ENCODE results near the gene FKBP1B.

Gene FKBP1B

DNA sequence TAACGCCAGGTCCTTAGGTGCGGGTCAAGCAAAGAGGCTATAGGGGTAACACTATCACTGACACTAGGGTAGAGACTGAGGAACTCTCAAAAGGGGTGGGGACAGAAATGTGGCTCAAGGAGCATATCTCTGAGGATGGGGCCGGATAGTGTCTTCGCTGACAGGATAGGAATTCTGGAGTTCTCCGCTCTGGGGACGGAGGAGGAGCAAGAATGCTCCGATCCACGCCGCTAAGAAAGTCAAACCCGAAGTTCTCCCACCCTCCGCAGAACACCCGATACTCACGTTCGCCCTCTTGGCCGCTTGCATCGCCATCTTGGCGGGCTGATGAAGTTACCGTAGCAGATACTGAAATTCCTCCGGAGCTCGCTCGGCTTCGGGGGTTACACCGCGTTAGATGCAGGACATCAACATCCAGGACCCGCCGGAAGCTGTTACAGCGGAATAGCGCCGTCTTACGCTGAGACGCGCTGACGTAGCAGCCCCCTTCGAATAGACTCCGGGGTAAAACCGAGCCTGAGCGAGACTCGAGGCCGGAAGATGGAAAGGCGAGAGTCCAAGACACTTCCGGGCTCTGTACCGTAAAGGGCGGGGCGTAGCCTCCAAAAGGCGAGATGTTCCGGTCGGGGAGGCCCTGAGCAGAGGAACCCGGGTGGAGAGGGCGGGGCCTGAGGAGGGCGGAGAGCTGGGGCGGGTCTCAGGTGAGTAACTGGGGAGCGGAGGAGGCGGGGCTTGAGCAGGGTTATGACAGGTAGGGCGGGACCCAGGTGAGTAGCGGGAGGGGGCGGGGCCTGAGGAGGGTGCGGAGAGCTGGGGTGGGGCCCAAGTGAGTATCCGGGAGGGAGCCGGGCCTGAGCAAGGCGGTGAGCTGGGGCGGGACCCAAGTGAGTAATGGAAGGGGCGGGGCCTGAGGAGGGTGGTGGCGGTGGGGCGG is 26.6 kb downstream of the FKBP1B start, which contains the start of gene SF3B6:
TSS of gene SF3B6 (minus strand) at position 412 of the 934 bp plus-strand sequence. CDS start at position 315, 97 bp downstream.
- no peaks in the 10 kb centered on the region for H3K9me2 ChIP-seq (ENCODE audit: low read depth, low read length)
- no peaks in the 10 kb centered on the region for H3K27me3 ChIP-seq (ENCODE audit: insufficient read depth, low read length)
- H3K36me3 ChIP-seq (ENCODE audit: insufficient read depth, low read length): peaks cover 18% of the 10 kb centered on the region; the same call in 1 of the 2 replicates
- H3K79me2 ChIP-seq (ENCODE audit: insufficient read depth, low read length): peaks cover 10% of the 10 kb centered on the region
- TF ChIP-seq, protein P1, sequence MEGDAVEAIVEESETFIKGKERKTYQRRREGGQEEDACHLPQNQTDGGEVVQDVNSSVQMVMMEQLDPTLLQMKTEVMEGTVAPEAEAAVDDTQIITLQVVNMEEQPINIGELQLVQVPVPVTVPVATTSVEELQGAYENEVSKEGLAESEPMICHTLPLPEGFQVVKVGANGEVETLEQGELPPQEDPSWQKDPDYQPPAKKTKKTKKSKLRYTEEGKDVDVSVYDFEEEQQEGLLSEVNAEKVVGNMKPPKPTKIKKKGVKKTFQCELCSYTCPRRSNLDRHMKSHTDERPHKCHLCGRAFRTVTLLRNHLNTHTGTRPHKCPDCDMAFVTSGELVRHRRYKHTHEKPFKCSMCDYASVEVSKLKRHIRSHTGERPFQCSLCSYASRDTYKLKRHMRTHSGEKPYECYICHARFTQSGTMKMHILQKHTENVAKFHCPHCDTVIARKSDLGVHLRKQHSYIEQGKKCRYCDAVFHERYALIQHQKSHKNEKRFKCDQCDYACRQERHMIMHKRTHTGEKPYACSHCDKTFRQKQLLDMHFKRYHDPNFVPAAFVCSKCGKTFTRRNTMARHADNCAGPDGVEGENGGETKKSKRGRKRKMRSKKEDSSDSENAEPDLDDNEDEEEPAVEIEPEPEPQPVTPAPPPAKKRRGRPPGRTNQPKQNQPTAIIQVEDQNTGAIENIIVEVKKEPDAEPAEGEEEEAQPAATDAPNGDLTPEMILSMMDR (IDR thresholded peaks at IDR 0.05; ENCODE audit: low read length): no peak
- H3K9ac ChIP-seq (ENCODE audit: low read length): peak within 1 kb of the TSS; percentile 77
- H3K4me1 ChIP-seq (ENCODE audit: insufficient read depth, low read length, severe bottlenecking): peaks cover 21% of the 10 kb centered on the region
- no peaks in the 10 kb centered on the region for H3F3A ChIP-seq (ENCODE audit: insufficient read depth, low read length)
- peak within 1 kb of the TSS; percentile 82 for H3K4me2 ChIP-seq (ENCODE audit: low read length)
- no peaks in the 10 kb centered on the region for H3K9me3 ChIP-seq (ENCODE audit: low read length)
- H3K27ac ChIP-seq (ENCODE audit: low read depth, low read length, poor library complexity, severe bottlenecking): peak within 1 kb of the TSS; percentile 39
- H4K20me1 ChIP-seq (ENCODE audit: insufficient read depth, low read length): no peaks in the 10 kb centered on the region
- H2AFZ ChIP-seq (ENCODE audit: low read length): no peak within 1 kb of the TSS
- H3K4me3 ChIP-seq (ENCODE audit: low read depth, low read length, poor library complexity, severe bottlenecking): peak within 1 kb of the TSS; percentile 78

DNA sequence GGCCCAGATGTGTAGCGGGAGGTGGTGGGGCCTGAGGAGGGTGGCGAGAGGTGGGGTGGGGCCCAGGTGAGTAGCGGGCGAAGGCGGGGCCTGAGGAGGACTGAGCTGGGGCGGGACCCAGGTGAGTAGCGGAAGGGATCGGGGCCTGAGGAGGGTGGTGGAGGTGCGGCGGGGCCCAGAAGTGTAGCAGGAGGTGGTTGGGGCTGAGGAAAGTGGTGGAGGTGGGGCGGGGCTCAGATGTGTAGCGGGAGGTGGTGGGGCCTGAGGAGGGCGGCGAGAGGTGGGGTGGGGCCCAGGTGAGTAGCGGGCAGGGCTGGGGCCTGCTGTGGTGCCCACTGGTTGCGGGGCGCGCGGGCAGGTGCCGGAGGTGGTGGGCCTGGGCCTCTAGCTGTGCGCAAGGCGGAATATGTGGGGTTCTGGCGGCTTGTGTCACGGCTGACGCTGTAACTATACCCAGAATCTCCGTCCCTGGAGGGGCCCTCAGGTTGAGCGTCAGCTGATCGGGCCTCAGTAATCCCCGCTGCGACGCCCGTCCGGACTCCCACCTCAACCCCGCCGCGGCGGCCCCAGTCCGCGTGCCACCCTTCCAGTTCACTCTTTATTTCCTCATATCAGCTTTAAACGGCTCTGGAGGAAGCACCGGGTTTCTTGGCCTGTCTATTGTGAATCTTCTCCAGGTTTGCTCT is 27.5 kb downstream of the FKBP1B start:
- Histone ChIP-seq H3F3A (ENCODE audit: insufficient read depth, low read length) (no peaks in the 10 kb centered on the region), H3K4me2 (ENCODE audit: low read length) (peak overlapping the region; percentile 69), H3K9me3 (ENCODE audit: low read length) (no peaks in the 10 kb centered on the region), H3K36me3 (ENCODE audit: insufficient read depth, low read length) (peaks cover 18% of the 10 kb centered on the region; the same call in 1 of the 2 replicates), H3K4me1 (ENCODE audit: insufficient read depth, low read length, severe bottlenecking) (peaks cover 21% of the 10 kb centered on the region), H3K9ac (ENCODE audit: low read length) (peak overlapping the region; percentile 62), H3K79me2 (ENCODE audit: insufficient read depth, low read length) (peaks cover 10% of the 10 kb centered on the region), H3K27me3 (ENCODE audit: insufficient read depth, low read length) (no peaks in the 10 kb centered on the region), H4K20me1 (ENCODE audit: insufficient read depth, low read length) (no peaks in the 10 kb centered on the region), H3K4me3 (ENCODE audit: low read depth, low read length, poor library complexity, severe bottlenecking) (peak overlapping the region; percentile 78), H3K9me2 (ENCODE audit: low read depth, low read length) (no peaks in the 10 kb centered on the region), H2AFZ (ENCODE audit: low read length) (no peak overlapping the region), H3K27ac (ENCODE audit: low read depth, low read length, poor library complexity, severe bottlenecking) (no peak overlapping the region)
- TF ChIP-seq, protein P1 (IDR thresholded peaks at IDR 0.05; ENCODE audit: low read length): no peak
- no peak for TF ChIP-seq EZH2 (IDR thresholded peaks at IDR 0.05; ENCODE audit: borderline replicate concordance, low read length)

DNA sequence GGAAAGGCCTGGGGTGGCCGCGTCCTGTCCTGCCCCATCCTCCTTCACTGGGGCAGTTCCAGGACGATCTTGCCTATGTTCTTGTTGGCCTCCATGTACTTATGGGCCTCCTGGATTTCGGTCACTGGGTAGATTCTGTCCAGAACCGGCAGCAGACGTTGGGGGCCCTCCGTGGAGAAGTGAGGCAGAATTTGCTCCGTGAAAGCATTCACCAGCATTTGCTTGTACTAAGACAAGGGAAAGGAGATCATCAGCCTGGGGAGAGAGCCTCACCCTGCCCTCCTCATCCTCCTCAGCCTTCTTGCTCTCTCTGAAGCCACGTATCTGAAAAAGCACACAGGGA is 28.0 kb downstream of the FKBP1B start:
- H3K27me3 ChIP-seq (ENCODE audit: insufficient read depth, low read length): no peaks in the 10 kb centered on the region
- no peak overlapping the region for H2AFZ ChIP-seq (ENCODE audit: low read length)
- peak overlapping the region; percentile 78 for H3K4me3 ChIP-seq (ENCODE audit: low read depth, low read length, poor library complexity, severe bottlenecking)
- H3K4me2 ChIP-seq (ENCODE audit: low read length): peak overlapping the region; percentile 69
- peaks cover 10% of the 10 kb centered on the region for H3K79me2 ChIP-seq (ENCODE audit: insufficient read depth, low read length)
- peak overlapping the region; percentile 62 for H3K9ac ChIP-seq (ENCODE audit: low read length)
- no peaks in the 10 kb centered on the region for H4K20me1 ChIP-seq (ENCODE audit: insufficient read depth, low read length)
- H3K4me1 ChIP-seq (ENCODE audit: insufficient read depth, low read length, severe bottlenecking): peaks cover 21% of the 10 kb centered on the region
- TF ChIP-seq, protein P1 (IDR thresholded peaks at IDR 0.05; ENCODE audit: low read length): no peak
- no peak for TF ChIP-seq EZH2 (IDR thresholded peaks at IDR 0.05; ENCODE audit: borderline replicate concordance, low read length)
- peaks cover 14% of the 10 kb centered on the region; the same call in 1 of the 2 replicates for H3K36me3 ChIP-seq (ENCODE audit: insufficient read depth, low read length)
- H3K9me3 ChIP-seq (ENCODE audit: low read length): no peaks in the 10 kb centered on the region
- H3K27ac ChIP-seq (ENCODE audit: low read depth, low read length, poor library complexity, severe bottlenecking): no peak overlapping the region
- H3K9me2 ChIP-seq (ENCODE audit: low read depth, low read length): no peaks in the 10 kb centered on the region
- no peaks in the 10 kb centered on the region for H3F3A ChIP-seq (ENCODE audit: insufficient read depth, low read length)

Data from OCI-LY1 (cell line).